ENCODE data around the gene SCGB2B2.

Gene SCGB2B2

GRCh38 chr19:34655651-34656050, 21.3 kb downstream of the SCGB2B2 start:
- H3K27ac ChIP-seq (ENCODE audit: low read depth, low read length), result no peak overlapping the region
- H3K36me3 ChIP-seq (ENCODE audit: low read length), result no peaks in the 10 kb centered on the region
- H3K9me2 ChIP-seq (replicated peaks; ENCODE audit: insufficient read depth, low read length), result no peaks in the 10 kb centered on the region
- no peaks in the 10 kb centered on the region for H3K27me3 ChIP-seq (ENCODE audit: low read length)
- H3K9me3 ChIP-seq (ENCODE audit: insufficient read depth, low read length), result no peaks in the 10 kb centered on the region
- H3F3A ChIP-seq (ENCODE audit: insufficient read depth), result no peaks in the 10 kb centered on the region
- H2AFZ ChIP-seq (ENCODE audit: low read depth, low read length, severe bottlenecking), result no peak overlapping the region
- H3K4me3 ChIP-seq (ENCODE audit: insufficient read depth, low read length, poor library complexity, severe bottlenecking), result no peak overlapping the region
- TF ChIP-seq EZH2phosphoT487 (conservative IDR thresholded peaks at IDR 0.05; ENCODE audit: low read length), result no peak
- no peaks in the 10 kb centered on the region for H4K20me1 ChIP-seq (ENCODE audit: low read depth, low read length)
- H3K9ac ChIP-seq (ENCODE audit: low read length), result no peak overlapping the region
- no peak overlapping the region for H3K4me2 ChIP-seq (ENCODE audit: low read depth, low read length, poor library complexity, severe bottlenecking)
- no peaks in the 10 kb centered on the region for H3K79me2 ChIP-seq (ENCODE audit: insufficient read depth, low read length)

GRCh38 chr19:34654796-34655195, 22.2 kb downstream of the SCGB2B2 start:
- no peaks in the 10 kb centered on the region for H3K36me3 ChIP-seq (ENCODE audit: low read length)
- H3K4me2 ChIP-seq (ENCODE audit: low read depth, low read length, poor library complexity, severe bottlenecking), result no peak overlapping the region
- H3F3A ChIP-seq (ENCODE audit: insufficient read depth), result no peaks in the 10 kb centered on the region
- H3K9me2 ChIP-seq (replicated peaks; ENCODE audit: insufficient read depth, low read length), result no peaks in the 10 kb centered on the region
- H3K27ac ChIP-seq (ENCODE audit: low read depth, low read length), result no peak overlapping the region
- no peaks in the 10 kb centered on the region for H3K9me3 ChIP-seq (ENCODE audit: insufficient read depth, low read length)
- no peak for TF ChIP-seq EZH2phosphoT487 (conservative IDR thresholded peaks at IDR 0.05; ENCODE audit: low read length)
- no peak for TF ChIP-seq CTCF (IDR thresholded peaks at IDR 0.05; ENCODE audit: insufficient read depth, low read length, poor library complexity, severe bottlenecking)
- no peaks in the 10 kb centered on the region for H4K20me1 ChIP-seq (ENCODE audit: low read depth, low read length)
- H2AFZ ChIP-seq (ENCODE audit: low read depth, low read length, severe bottlenecking), result no peak overlapping the region
- no peak overlapping the region for H3K4me3 ChIP-seq (ENCODE audit: insufficient read depth, low read length, poor library complexity, severe bottlenecking)
- H3K79me2 ChIP-seq (ENCODE audit: insufficient read depth, low read length), result no peaks in the 10 kb centered on the region
- H3K9ac ChIP-seq (ENCODE audit: low read length), result no peak overlapping the region
- H3K27me3 ChIP-seq (ENCODE audit: low read length), result no peaks in the 10 kb centered on the region

- Histone ChIP-seq H3K27me3 (ENCODE audit: low read length) (no peaks in the 10 kb centered on the region), H3K4me2 (ENCODE audit: low read depth, low read length, poor library complexity, severe bottlenecking) (no peak overlapping the region), H3K36me3 (ENCODE audit: low read length) (no peaks in the 10 kb centered on the region), H3K4me3 (ENCODE audit: insufficient read depth, low read length, poor library complexity, severe bottlenecking) (no peak overlapping the region), H3K9me3 (ENCODE audit: insufficient read depth, low read length) (no peaks in the 10 kb centered on the region), H3F3A (ENCODE audit: insufficient read depth) (no peaks in the 10 kb centered on the region), H2AFZ (ENCODE audit: low read depth, low read length, severe bottlenecking) (no peak overlapping the region), H3K27ac (ENCODE audit: low read depth, low read length) (no peak overlapping the region), H3K79me2 (ENCODE audit: insufficient read depth, low read length) (no peaks in the 10 kb centered on the region), H3K9ac (ENCODE audit: low read length) (no peak overlapping the region), H3K9me2 (replicated peaks; ENCODE audit: insufficient read depth, low read length) (no peaks in the 10 kb centered on the region), H4K20me1 (ENCODE audit: low read depth, low read length) (no peaks in the 10 kb centered on the region)
- TF ChIP-seq CTCF (IDR thresholded peaks at IDR 0.05; ENCODE audit: insufficient read depth, low read length, poor library complexity, severe bottlenecking), result no peak
- no peak for TF ChIP-seq EZH2phosphoT487 (conservative IDR thresholded peaks at IDR 0.05; ENCODE audit: low read length)
Measured at GRCh38 chr19:34651747-34652146, 25.2 kb downstream of the SCGB2B2 start.

GRCh38 chr19:34649886-34650543, 26.9 kb downstream of the SCGB2B2 start:
- Histone ChIP-seq H3K9me3 (ENCODE audit: insufficient read depth, low read length) (no peaks in the 10 kb centered on the region), H4K20me1 (ENCODE audit: low read depth, low read length) (no peaks in the 10 kb centered on the region), H3K4me2 (ENCODE audit: low read depth, low read length, poor library complexity, severe bottlenecking) (no peak overlapping the region), H3K9me2 (replicated peaks; ENCODE audit: insufficient read depth, low read length) (no peaks in the 10 kb centered on the region), H3K36me3 (ENCODE audit: low read length) (no peaks in the 10 kb centered on the region), H3K27ac (ENCODE audit: low read depth, low read length) (no peak overlapping the region), H3F3A (ENCODE audit: insufficient read depth) (no peaks in the 10 kb centered on the region), H3K27me3 (ENCODE audit: low read length) (no peaks in the 10 kb centered on the region), H3K9ac (ENCODE audit: low read length) (no peak overlapping the region), H2AFZ (ENCODE audit: low read depth, low read length, severe bottlenecking) (no peak overlapping the region), H3K79me2 (ENCODE audit: insufficient read depth, low read length) (no peaks in the 10 kb centered on the region), H3K4me3 (ENCODE audit: insufficient read depth, low read length, poor library complexity, severe bottlenecking) (no peak overlapping the region)
- TF ChIP-seq EZH2phosphoT487 (conservative IDR thresholded peaks at IDR 0.05; ENCODE audit: low read length) (no peak), CTCF (IDR thresholded peaks at IDR 0.05; ENCODE audit: insufficient read depth, low read length, poor library complexity, severe bottlenecking) (no peak)
